Measurements from ENCODE around the gene CFAP74.

The CFAP74 gene

DNA sequence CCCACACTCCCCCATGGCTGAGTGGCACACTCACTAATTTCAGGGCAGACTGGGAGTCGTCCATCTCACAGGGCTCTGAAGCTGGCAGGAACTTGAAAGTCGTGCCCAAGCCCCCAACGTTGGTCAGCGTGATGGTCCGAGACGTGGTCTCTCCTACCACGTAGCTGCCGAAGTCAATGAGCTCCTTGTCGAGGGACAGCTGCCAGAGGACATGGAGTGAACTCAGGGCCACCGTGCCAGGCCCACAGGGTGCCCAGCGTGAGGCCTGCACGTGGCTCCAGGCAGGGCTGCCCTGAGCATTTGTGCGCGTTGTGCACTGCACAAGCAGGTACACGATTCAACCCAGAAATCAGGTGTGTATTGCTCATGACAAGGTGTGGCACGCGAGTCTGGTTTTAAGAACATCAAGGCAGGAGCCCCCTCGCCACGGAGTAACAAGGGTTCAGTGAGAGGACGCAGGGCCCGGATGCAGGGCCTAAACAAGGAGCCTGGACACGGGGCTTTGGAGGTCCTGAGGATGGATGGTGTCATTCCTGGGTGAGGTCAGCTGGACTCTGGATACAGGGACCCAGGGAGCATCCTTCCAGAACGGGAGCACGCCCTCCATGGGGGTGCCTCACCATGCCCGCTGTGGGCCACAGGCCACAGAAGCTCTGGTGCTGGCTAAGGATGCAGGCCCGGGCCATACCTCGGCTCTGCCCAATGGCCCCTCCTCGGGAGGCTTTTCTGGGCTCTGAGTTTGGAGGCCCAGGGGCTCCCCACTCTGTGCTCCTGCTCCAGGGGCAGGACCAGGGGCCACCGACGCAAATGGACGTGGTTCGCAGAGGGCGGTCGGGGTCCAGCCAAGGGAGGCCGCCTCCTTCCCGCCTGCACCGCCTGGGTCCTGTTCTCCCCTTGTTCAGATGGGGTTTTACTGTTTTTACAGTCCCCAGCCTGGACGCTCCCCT is 46.7 kb downstream of the CFAP74 start:
- Histone ChIP-seq H3K4me1 (ENCODE audit: insufficient read depth, low read length) (peaks cover 10% of the 10 kb centered on the region; the same call in 1 of the 2 replicates), H3K9me3 (ENCODE audit: control insufficient read depth, insufficient read depth, low read length) (no peaks in the 10 kb centered on the region), H3K9ac (ENCODE audit: low read depth, low read length) (no peak overlapping the region), H3K36me3 (ENCODE audit: insufficient read depth, low read length) (no peaks in the 10 kb centered on the region)

GRCh38 chr1:1956101-1956500 is 47.5 kb downstream of the CFAP74 start:
- H3K9ac ChIP-seq (ENCODE audit: low read depth, low read length): no peak overlapping the region
- no peaks in the 10 kb centered on the region for H3K36me3 ChIP-seq (ENCODE audit: insufficient read depth, low read length)
- peaks cover 2% of the 10 kb centered on the region; the same call in 1 of the 2 replicates for H3K9me3 ChIP-seq (ENCODE audit: control insufficient read depth, insufficient read depth, low read length)
- peaks cover 10% of the 10 kb centered on the region; the same call in 1 of the 2 replicates for H3K4me1 ChIP-seq (ENCODE audit: insufficient read depth, low read length)

GRCh38 chr1:1955621-1956094 is 47.9 kb downstream of the CFAP74 start:
- Histone ChIP-seq H3K36me3 (ENCODE audit: insufficient read depth, low read length) (no peaks in the 10 kb centered on the region), H3K4me1 (ENCODE audit: insufficient read depth, low read length) (peaks cover 6% of the 10 kb centered on the region; the same call in 1 of the 2 replicates), H3K9me3 (ENCODE audit: control insufficient read depth, insufficient read depth, low read length) (peaks cover 6% of the 10 kb centered on the region), H3K9ac (ENCODE audit: low read depth, low read length) (no peak overlapping the region)

- no peaks in the 10 kb centered on the region for H3K36me3 ChIP-seq (ENCODE audit: insufficient read depth, low read length)
- no peaks in the 10 kb centered on the region for H3K4me1 ChIP-seq (ENCODE audit: insufficient read depth, low read length)
- no peak overlapping the region for H3K9ac ChIP-seq (ENCODE audit: low read depth, low read length)
- H3K9me3 ChIP-seq (ENCODE audit: control insufficient read depth, insufficient read depth, low read length): peaks cover 7% of the 10 kb centered on the region
Observed at GRCh38 chr1:1954831-1955441, 48.6 kb downstream of the CFAP74 start.

GRCh38 chr1:1954015-1954414 is 49.6 kb downstream of the CFAP74 start:
- Histone ChIP-seq H3K9me3 (ENCODE audit: control insufficient read depth, insufficient read depth, low read length) (peaks cover 7% of the 10 kb centered on the region), H3K4me1 (ENCODE audit: insufficient read depth, low read length) (no peaks in the 10 kb centered on the region), H3K9ac (ENCODE audit: low read depth, low read length) (no peak overlapping the region), H3K36me3 (ENCODE audit: insufficient read depth, low read length) (no peaks in the 10 kb centered on the region)

DNA sequence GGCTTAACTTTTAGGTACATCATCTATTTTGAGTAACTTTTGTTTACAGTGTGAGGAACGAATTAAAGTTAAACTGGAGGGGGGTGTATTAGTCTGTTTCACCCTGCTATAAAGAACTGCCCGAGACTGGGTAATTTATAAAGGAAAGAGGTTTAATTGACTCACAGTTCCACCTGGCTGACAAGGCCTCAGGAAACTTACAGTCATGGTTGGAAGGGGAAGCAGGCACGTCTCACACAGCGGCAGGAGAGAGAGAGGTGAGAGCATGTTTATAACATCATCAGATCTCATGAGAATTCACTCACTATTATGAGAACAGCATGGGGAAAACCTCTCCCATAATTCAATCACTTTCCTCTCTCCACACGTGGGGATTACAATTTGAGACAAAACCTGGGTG is 52.6 kb downstream of the CFAP74 start:
- no peaks in the 10 kb centered on the region for H3K4me1 ChIP-seq (ENCODE audit: insufficient read depth, low read length)
- H3K9me3 ChIP-seq (ENCODE audit: control insufficient read depth, insufficient read depth, low read length): peaks cover 7% of the 10 kb centered on the region
- no peak overlapping the region for H3K9ac ChIP-seq (ENCODE audit: low read depth, low read length)
- no peaks in the 10 kb centered on the region for H3K36me3 ChIP-seq (ENCODE audit: insufficient read depth, low read length)

DNA sequence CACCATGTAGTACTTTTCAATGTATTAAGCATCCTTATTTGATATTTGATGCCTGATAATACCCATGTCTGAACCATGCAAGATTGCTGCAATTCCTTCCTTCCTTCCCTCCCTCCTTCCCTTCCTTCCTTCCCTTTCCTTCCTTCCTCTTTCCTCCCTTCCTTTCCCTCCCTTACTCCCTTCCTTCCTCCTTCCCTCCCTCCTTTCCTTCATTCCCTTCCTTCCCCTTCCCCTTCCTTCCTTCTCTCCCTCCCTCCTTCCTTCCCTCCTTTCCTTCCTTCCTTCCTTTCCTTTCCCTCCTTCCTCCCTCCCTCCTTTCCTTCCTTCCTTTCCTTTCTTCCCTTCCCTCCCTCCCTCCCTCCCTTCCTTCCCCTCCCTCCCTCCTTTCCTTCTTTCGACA is 54.8 kb downstream of the CFAP74 start:
- no peaks in the 10 kb centered on the region for H3K36me3 ChIP-seq (ENCODE audit: insufficient read depth, low read length)
- peaks cover under 1% of the 10 kb centered on the region; the same call in 1 of the 2 replicates for H3K4me1 ChIP-seq (ENCODE audit: insufficient read depth, low read length)
- no peak overlapping the region for H3K9ac ChIP-seq (ENCODE audit: low read depth, low read length)
- H3K9me3 ChIP-seq (ENCODE audit: control insufficient read depth, insufficient read depth, low read length): peaks cover 7% of the 10 kb centered on the region

DNA sequence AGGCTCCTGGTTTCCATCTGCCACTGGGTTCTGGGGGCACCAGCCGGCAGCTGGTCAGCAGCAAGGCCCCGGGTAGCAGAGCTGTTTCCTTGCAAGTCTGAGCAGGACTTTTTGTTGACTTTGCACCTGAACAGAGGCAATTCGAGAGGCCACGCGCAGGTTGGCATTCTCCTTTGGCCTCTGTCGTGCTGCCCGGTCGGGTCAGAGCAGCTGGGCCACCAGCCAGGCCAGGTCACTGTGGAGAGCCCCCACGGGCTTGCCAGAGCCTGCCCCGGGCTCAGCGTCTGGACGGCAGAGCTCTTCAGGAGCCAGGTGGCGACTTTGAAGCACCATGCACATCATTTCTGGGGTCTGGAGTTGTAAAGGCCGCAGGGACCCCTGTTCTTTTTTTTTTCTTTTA is 56.1 kb downstream of the CFAP74 start:
- H3K9ac ChIP-seq (ENCODE audit: low read depth, low read length): no peak overlapping the region
- no peaks in the 10 kb centered on the region for H3K36me3 ChIP-seq (ENCODE audit: insufficient read depth, low read length)
- H3K4me1 ChIP-seq (ENCODE audit: insufficient read depth, low read length): peaks cover 5% of the 10 kb centered on the region; the same call in 1 of the 2 replicates
- peaks cover 7% of the 10 kb centered on the region for H3K9me3 ChIP-seq (ENCODE audit: control insufficient read depth, insufficient read depth, low read length)

DNA sequence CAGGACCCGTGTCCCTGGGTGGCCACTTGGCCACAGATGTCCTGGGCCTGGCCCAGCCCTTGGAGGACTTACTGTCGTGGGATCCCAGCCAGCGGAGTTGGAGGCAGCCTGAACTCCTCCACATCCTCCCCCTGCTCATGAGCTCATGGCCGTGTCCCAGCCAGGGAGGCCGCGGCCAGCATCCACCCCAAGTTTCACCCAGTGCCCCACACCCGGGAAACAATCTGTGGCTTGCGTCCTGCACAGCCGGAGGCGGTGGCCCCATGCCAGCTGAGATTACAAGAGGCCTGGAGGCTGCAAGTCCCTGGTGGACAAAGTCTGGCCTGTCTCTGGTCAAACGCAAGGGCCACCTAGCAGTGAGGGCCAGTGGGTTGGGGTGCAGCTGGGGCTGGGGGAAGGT is 57.0 kb downstream of the CFAP74 start:
- Histone ChIP-seq H3K36me3 (ENCODE audit: insufficient read depth, low read length) (no peaks in the 10 kb centered on the region), H3K9me3 (ENCODE audit: control insufficient read depth, insufficient read depth, low read length) (peaks cover 7% of the 10 kb centered on the region), H3K9ac (ENCODE audit: low read depth, low read length) (no peak overlapping the region), H3K4me1 (ENCODE audit: insufficient read depth, low read length) (peaks cover 5% of the 10 kb centered on the region; the same call in 1 of the 2 replicates)

GRCh38 chr1:1945782-1946393 is 57.7 kb downstream of the CFAP74 start:
- Histone ChIP-seq H3K36me3 (ENCODE audit: insufficient read depth, low read length) (no peaks in the 10 kb centered on the region), H3K9ac (ENCODE audit: low read depth, low read length) (no peak overlapping the region), H3K4me1 (ENCODE audit: insufficient read depth, low read length) (peaks cover 5% of the 10 kb centered on the region; the same call in 1 of the 2 replicates), H3K9me3 (ENCODE audit: control insufficient read depth, insufficient read depth, low read length) (peaks cover 4% of the 10 kb centered on the region; the same call in 1 of the 2 replicates)

DNA sequence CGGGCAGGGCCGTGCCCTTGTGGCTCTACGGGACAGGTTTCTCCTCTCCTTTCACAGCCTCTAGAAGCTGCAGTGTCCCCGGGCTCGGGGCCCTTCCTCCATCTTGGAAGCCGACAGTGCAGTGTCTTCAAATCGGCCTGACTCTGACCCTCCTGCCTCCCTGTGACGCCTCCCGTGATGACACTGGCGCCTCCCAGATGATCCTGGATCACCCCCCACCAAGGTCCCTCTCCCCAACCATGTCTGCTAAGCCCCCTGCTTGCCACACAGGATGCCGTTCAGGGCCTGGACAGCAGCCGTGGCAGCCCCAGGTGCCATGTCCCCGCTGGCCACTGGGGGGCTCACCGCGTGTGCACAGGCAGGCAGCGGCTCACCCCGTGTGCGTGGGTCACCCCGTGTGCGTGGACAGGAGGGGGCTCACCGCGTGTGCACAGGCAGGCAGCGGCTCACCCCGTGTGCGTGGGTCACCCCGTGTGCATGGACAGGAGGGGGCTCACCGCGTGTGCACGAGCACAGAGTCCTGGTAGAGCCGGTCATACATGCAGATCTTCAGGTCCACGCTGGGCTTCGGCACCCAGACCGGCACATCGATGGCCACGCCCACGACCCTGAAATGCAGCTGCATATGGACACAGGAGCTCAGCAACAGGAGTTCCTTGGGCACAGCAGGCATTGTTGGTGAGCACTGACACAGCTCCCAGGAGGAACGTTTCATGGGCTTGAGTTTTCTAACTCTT is 59.6 kb downstream of the CFAP74 start:
- H3K9me3 ChIP-seq (ENCODE audit: control insufficient read depth, insufficient read depth, low read length): no peaks in the 10 kb centered on the region
- H3K9ac ChIP-seq (ENCODE audit: low read depth, low read length): peak overlapping the region; percentile 5; the same call in 1 of the 2 replicates
- peaks cover 5% of the 10 kb centered on the region; the same call in 1 of the 2 replicates for H3K4me1 ChIP-seq (ENCODE audit: insufficient read depth, low read length)
- H3K36me3 ChIP-seq (ENCODE audit: insufficient read depth, low read length): no peaks in the 10 kb centered on the region

- H3K36me3 ChIP-seq (ENCODE audit: insufficient read depth, low read length): no peaks in the 10 kb centered on the region
- peaks cover 5% of the 10 kb centered on the region; the same call in 1 of the 2 replicates for H3K4me1 ChIP-seq (ENCODE audit: insufficient read depth, low read length)
- no peak overlapping the region for H3K9ac ChIP-seq (ENCODE audit: low read depth, low read length)
- no peaks in the 10 kb centered on the region for H3K9me3 ChIP-seq (ENCODE audit: control insufficient read depth, insufficient read depth, low read length)
Observed at GRCh38 chr1:1942753-1943656, 60.6 kb downstream of the CFAP74 start.

Data from ES-I3 (cell line).